ENCODE results near the gene EPS8L3. TPM values are rescaled to one million over a fixed set of nuclear protein-coding genes. Genes with fewer than 3 reads are reported as not detected.

The EPS8L3 gene
- total RNA-seq, 1 experiment from 2014 or later = 0.96 TPM

GRCh38 chr1:109773203-109773899, 9.6 kb upstream of the EPS8L3 start:
- no peaks in the 10 kb centered on the region for H4K20me1 ChIP-seq (ENCODE audit: insufficient read depth)
- POLR2A ChIA-PET = interaction anchor here (0.9 to 2.3 kb wide), 4 partner anchors 17 to 225 kb away, joined by 3 to 11 read pairs (median 6); partner anchors contain the start of genes AHCYL1 and GNAI3
- no TSS peak for BruUV-seq (replicated peaks)
- no peak overlapping the region for H3K4me3 ChIP-seq (replicated peaks in 1 of 2; ENCODE audit: low read depth in 1 of 2, low read length in 2 of 2)
- CTCF ChIA-PET = interaction anchor here (1.2 to 19.5 kb wide), 7 partner anchors 55 to 227 kb away, joined by 3 to 396 read pairs (median 10); partner anchors contain the start of gene AHCYL1
- TF ChIP-seq CTCF (IDR thresholded peaks at IDR 0.05 in 2 of 3, conservative IDR thresholded peaks at IDR 0.05 in 1 of 3; ENCODE audit: borderline replicate concordance in 1 of 3, insufficient read depth in 1 of 3, low read depth in 2 of 3, low read length in 2 of 3) (peak; percentile 85 to 97 (median 92)), ZNF274 (IDR thresholded peaks at IDR 0.05; ENCODE audit: low read depth, low read length) (no peak), ATF3 (IDR thresholded peaks at IDR 0.05) (no peak), RAD21 (IDR thresholded peaks at IDR 0.05; ENCODE audit: low read depth) (peak; percentile 99), YY1 (IDR thresholded peaks at IDR 0.05; ENCODE audit: extremely low read depth, insufficient replicate concordance, low read depth, low read length) (peak; percentile 9), MAX (IDR thresholded peaks at IDR 0.05) (peak; percentile 91), ELF1 (IDR thresholded peaks at IDR 0.05; ENCODE audit: borderline replicate concordance, low read depth) (no peak)
- RAD21 ChIA-PET (ENCODE audit: low non-redundant PET in 1 of 2, low total read pairs in 2 of 2, uncharacterized antibody in 2 of 2, unreplicated experiment in 2 of 2) = interaction anchor here (1.0 to 7.9 kb wide), 6 partner anchors 133 to 228 kb away, joined by 3 to 56 read pairs (median 6); partner anchors contain the start of gene AHCYL1 (in 2 of the 2)
- no peaks in the 10 kb centered on the region for H3K9me3 ChIP-seq (ENCODE audit: control insufficient read depth in 1 of 2, insufficient read depth in 1 of 2, low read depth in 1 of 2, low read length in 2 of 2)
- peak overlapping the region; percentile 65 for H2AFZ ChIP-seq (ENCODE audit: low read depth, low read length, poor library complexity, severe bottlenecking)
- ATAC-seq = peak; percentile 92
- no peaks in the 10 kb centered on the region for H3K27me3 ChIP-seq (ENCODE audit: insufficient read depth, low read length)
- H3K36me3 ChIP-seq (ENCODE audit: control insufficient read depth in 1 of 2, insufficient read depth in 2 of 2, low read length in 2 of 2) = no peaks in the 10 kb centered on the region
- H3K27ac ChIP-seq (ENCODE audit: low read depth, low read length) = no peak overlapping the region
- DNase-seq (ENCODE audit: low read depth, low spot score) = peak; percentile 70
- H3K9me2 ChIP-seq (ENCODE audit: insufficient read depth) = no peaks in the 10 kb centered on the region
- intact Hi-C loops (cut with micrococcal nuclease) = loop anchor here (1.0 kb wide), 3 partner anchors 55 to 227 kb away; no protein-coding TSS in a partner anchor
- H3K79me2 ChIP-seq (ENCODE audit: insufficient read depth, low read length) = no peaks in the 10 kb centered on the region
- peak overlapping the region; percentile 36; the same call in 1 of the 2 replicates for H3K4me2 ChIP-seq (ENCODE audit: low read length)
- no peak overlapping the region for H3K9ac ChIP-seq (ENCODE audit: low read length)
- H3K4me1 ChIP-seq (ENCODE audit: control insufficient read depth in 1 of 2, insufficient read depth in 2 of 2, low read length in 2 of 2) = peaks cover 0 to 18% of the 10 kb centered on the region in 2 experiments; a peak in 2 of 4 replicates

Measured in HCT116 (cell line).